ENCODE measurements around the gene GLIS1.

GRCh38 chr1:53766831-53767405 is 28.0 kb upstream of the GLIS1 start:
- no peak for TF ChIP-seq CTCF (IDR thresholded peaks at IDR 0.05; ENCODE audit: poor library complexity, severe bottlenecking)
- no peak for TF ChIP-seq POLR2AphosphoS5 (IDR thresholded peaks at IDR 0.05)
- no peak for TF ChIP-seq REST (IDR thresholded peaks at IDR 0.05; ENCODE audit: borderline replicate concordance)
- TF ChIP-seq TAF1 (IDR thresholded peaks at IDR 0.05; ENCODE audit: low read depth): no peak
- TF ChIP-seq EP300 (conservative IDR thresholded peaks at IDR 0.05; ENCODE audit: poor library complexity, severe bottlenecking): no peak
- TF ChIP-seq RAD21 (conservative IDR thresholded peaks at IDR 0.05): no peak
- no peak for TF ChIP-seq MXI1 (conservative IDR thresholded peaks at IDR 0.05; ENCODE audit: poor library complexity, severe bottlenecking)

Measured in neural cell (in vitro differentiated cells).